HG02763 (cell line): Measurements from ENCODE around the gene ATP1B1.
A peak's percentile ranks its signal among the peaks of the same experiment; 100 is the strongest.
"Not testable (repeated sequence)": the region's sequence is repeated elsewhere in the genome, so short reads cannot be mapped to it uniquely, and the experiment has no call there.

ENCODE experiments used
- ATAC-seq: cut with Tn5 transposase; IDR thresholded peaks from one replicate; pipeline ENCODE4 v1.9.1; 2021; ENCODE audit warnings: mild to moderate bottlenecking, moderate library complexity; ENCODE audit not compliant: unreplicated experiment

ATP1B1 gene

GRCh38 chr1:169141356-169141755 lies 34.9 kb downstream of the ATP1B1 start:
- ATAC-seq = no peak

GRCh38 chr1:169142129-169142528 lies 35.6 kb downstream of the ATP1B1 start:
- no peak for ATAC-seq

- no peak for ATAC-seq
Observed at GRCh38 chr1:169143346-169143745, 36.9 kb downstream of the ATP1B1 start.

GRCh38 chr1:169143984-169144383 lies 37.5 kb downstream of the ATP1B1 start:
- no peak for ATAC-seq

- ATAC-seq = no peak
Observed at GRCh38 chr1:169144941-169145626, 38.6 kb downstream of the ATP1B1 start.

GRCh38 chr1:169146576-169147214 lies 40.2 kb downstream of the ATP1B1 start:
- no peak for ATAC-seq

GRCh38 chr1:169148472-169149252 lies 42.2 kb downstream of the ATP1B1 start:
- peak; percentile 49 for ATAC-seq

GRCh38 chr1:169149555-169150286 lies 43.2 kb downstream of the ATP1B1 start:
- ATAC-seq = no peak

GRCh38 chr1:169150641-169151337 lies 44.3 kb downstream of the ATP1B1 start:
- no peak for ATAC-seq

- ATAC-seq = no peak
Observed at GRCh38 chr1:169151338-169151837, 44.9 kb downstream of the ATP1B1 start.

GRCh38 chr1:169155675-169156074 lies 49.2 kb downstream of the ATP1B1 start:
- no peak for ATAC-seq

- no peak for ATAC-seq
Observed at GRCh38 chr1:169156580-169156979, 50.1 kb downstream of the ATP1B1 start.

- ATAC-seq = no peak
Observed at GRCh38 chr1:169160845-169161495, 54.5 kb downstream of the ATP1B1 start.

- ATAC-seq = peak; percentile 69
Observed at GRCh38 chr1:169161496-169162194, 55.2 kb downstream of the ATP1B1 start.

GRCh38 chr1:169163059-169163458 lies 56.6 kb downstream of the ATP1B1 start:
- ATAC-seq = no peak

GRCh38 chr1:169175461-169175860 lies 69.0 kb downstream of the ATP1B1 start:
- no peak for ATAC-seq

- not testable (repeated sequence) for ATAC-seq
Observed at GRCh38 chr1:169179431-169179830, 72.9 kb downstream of the ATP1B1 start.

- ATAC-seq = no peak
Observed at GRCh38 chr1:169180174-169180573, 73.7 kb downstream of the ATP1B1 start.
